Stimulated activated CD8-positive, alpha-beta memory T cell treated with anti-CD3 and anti-CD28 coated beads, Interleukin-4, amount 100 ng/mL, for 1 hour (primary cell): ENCODE results near the gene VRK2.
"Not testable (repeated sequence)": the region's sequence is repeated elsewhere in the genome, so short reads cannot be mapped to it uniquely, and the experiment has no call there.

Experiments
- DNase-seq, 2 donors: peaks; one replicate each; pipeline ENCODE4 v3.0.0-alpha.2; 2020; ENCODE audit warnings: low read depth in 2 of 2, low spot score in 1 of 2

Gene VRK2

GRCh38 chr2:58107803-58108710 is 61.5 kb downstream of the VRK2 start:
- no peak for DNase-seq

GRCh38 chr2:58109481-58109880 is 62.9 kb downstream of the VRK2 start:
- DNase-seq = no peak

GRCh38 chr2:58110765-58111164 is 64.2 kb downstream of the VRK2 start:
- no peak for DNase-seq

DNA sequence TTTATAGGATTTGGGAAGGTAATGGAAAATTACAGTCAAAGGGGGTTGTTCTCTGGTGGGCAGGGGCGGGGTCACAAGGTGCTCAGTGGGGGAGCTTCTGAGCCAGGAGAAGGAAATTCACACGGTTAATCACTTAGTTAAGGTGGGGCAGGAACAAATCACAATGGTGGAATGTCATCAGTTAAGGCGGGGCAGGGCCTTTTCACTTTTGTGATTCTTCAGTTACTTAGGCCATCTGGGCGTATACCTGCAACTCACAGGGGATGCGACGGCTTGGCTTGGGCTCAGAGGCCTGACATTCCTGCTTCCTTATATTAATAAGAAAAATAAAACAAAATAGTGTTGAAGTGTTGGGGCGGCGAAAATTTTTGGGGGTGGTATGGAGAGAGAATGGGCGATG is 67.0 kb downstream of the VRK2 start:
- not testable (repeated sequence) for DNase-seq

DNA sequence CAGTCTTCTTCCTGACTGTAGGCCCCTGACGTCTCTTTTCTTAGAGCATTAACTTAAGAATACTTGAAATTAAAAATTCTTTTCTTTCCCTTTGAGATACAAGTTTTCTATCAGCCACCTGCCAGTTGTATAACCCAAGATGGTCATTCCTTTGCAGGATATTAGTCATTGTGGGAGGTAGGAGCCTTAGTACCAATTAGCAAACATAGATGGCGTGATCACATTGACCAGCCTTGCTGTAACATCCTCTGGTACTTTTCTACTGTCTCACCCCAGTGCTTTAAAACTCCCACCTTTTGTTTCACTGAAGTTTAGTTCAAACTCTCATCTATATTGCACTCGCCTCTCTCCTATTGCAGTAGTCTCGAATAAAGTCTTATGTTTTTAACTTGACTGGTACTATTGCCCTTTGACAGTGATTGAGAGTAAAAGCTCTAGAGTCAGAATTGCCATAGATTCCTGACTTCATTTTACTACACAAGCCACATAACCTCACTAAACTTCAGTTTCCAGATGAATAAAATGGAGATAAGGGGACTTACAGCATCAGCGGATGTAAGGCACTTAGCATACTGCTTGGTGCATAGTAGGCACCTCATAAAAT is 74.1 kb downstream of the VRK2 start:
- no peak for DNase-seq

DNA sequence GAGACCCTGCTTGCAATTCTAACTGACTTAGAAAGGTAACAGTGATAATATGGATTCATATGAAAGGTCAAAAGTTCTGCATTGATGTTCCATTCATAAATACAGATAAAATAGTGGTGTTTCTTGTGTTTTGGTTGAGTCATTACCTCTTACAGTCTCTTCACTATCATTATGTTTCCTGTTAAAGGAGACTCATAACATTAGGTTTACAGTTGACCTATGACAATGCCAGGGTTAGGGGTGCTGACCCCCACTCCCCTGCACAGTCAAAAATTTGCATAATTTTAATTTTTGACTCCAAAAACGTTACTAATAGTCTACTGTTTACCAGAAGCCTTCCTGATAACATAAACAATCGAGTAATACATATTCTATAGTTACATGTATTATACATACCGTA is 75.4 kb downstream of the VRK2 start:
- DNase-seq = no peak

- no peak for DNase-seq
Observed at GRCh38 chr2:58122540-58122939, 75.9 kb downstream of the VRK2 start.

DNA sequence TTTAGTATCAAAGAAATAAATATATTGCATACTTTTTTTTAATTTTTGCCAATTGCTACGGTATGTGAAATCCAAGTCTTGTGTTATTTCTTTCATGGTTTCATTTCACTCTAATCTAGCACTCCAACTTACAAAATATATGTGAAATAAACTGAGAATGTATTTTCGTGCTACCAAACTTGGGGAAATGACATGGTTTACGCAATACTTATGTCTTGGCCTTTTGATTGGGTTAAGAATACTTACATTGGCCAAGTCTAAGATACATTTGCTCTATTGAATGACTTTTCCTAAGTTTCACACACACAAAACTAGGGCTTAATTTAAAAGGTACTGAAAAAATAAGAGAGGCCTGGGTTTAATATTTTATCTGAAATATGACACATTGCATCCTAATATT is 80.5 kb downstream of the VRK2 start:
- no peak for DNase-seq

DNA sequence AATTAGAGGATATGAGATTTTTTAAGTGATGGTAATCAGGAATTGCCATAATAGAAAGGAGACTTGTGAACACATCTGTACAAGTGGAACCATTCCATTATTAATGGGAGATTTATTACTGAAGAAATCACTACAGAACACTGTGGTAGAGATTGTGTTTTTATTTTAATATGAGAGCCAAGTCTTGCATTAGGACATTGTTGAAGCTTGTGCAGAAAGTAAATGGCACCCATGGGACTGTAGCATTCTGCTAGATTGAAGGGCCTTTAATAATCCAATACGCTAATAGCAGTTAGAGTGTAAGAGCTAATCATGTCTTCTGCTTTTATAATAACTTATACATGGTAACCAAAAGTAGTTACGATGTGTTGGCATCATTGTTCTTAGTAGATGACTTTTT is 83.6 kb downstream of the VRK2 start:
- no peak for DNase-seq

DNA sequence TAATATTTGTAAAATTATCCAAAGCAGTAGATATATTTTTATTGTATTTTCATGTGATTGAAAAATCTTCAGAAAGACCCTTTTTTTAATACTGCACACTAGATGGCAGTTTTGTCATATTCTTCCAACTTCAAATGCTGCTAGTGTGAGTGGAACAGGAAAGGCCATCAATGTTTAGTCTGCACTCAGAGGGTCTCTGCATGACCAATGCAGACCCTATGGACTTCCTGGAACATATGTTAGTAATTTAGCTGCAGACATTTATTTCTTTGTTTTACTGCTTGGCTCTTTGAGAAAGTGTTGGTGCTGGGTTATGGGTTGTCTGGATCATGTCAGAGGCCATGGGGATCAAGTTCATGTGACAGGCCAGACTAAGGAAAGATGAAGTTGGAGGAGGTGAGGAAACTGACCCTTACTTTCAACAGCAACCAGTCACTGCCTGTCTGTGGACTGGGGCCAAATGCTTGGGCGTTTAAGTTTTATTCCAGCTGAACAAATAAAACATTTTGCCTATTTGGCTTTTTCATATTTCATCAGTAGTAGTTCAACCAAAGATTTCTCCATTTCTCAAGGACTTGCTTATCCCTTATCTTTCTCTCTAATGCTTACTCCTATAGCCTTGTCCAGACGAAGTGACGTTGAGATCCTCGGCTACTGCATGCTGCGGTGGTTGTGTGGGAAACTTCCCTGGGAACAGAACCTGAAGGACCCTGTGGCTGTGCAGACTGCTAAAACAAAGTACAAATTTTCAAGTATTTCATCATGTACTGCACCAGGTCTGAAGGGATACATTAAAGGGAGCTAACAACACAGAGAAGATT is 84.8 kb downstream of the VRK2 start:
- DNase-seq = no peak

GRCh38 chr2:58133395-58133794 is 86.8 kb downstream of the VRK2 start:
- no peak for DNase-seq

GRCh38 chr2:58135861-58136260 is 89.3 kb downstream of the VRK2 start:
- no peak for DNase-seq

- no peak for DNase-seq
Observed at GRCh38 chr2:58137221-58137620, 90.6 kb downstream of the VRK2 start.

- DNase-seq = no peak
Observed at GRCh38 chr2:58137856-58138255, 91.2 kb downstream of the VRK2 start.

GRCh38 chr2:58138396-58139030 is 91.9 kb downstream of the VRK2 start:
- no peak for DNase-seq

DNA sequence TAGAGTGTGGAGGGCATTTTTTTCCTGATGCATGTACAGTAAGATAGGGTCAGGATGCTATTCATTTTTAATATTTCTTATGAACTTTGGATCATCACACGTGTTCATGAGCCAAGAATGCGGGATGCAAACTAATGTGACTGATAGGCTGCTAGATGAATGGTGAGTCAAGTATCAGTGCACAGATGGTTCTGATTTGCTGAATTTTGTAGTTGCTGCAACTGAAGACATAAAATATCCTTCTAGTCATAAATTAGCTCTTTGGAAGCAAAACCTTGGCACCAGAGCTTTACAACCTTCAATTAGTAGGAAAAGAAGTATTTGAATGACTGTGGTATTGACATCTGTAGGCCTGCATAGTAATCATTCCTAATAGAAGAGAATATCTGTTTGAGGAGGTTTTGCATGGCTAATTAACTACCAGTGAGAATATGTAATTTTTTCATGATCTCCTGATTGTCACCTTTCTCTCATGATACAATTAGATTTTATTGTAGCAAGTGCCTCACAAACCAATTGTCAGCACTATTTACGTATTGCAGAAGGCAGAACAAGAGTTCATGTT is 94.0 kb downstream of the VRK2 start:
- no peak for DNase-seq

DNA sequence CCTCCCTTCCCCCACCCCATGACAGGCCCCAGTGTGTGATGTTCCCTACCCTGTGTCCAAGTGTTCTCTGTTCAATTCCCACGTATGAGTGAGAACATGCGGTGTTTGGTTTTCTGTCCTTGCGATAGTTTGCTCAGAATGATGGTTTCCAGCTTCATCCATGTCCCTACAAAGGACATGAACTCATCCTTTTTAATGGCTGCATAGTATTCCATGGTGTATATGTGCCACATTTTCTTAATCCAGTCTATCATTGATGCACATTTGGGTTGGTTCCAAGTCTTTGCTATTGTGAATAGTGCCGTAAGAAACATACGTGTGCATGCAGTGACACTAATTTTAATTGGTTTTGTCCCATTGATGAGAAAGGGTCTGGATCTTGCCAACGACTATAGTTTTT is 99.2 kb downstream of the VRK2 start:
- not testable (repeated sequence) for DNase-seq

DNA sequence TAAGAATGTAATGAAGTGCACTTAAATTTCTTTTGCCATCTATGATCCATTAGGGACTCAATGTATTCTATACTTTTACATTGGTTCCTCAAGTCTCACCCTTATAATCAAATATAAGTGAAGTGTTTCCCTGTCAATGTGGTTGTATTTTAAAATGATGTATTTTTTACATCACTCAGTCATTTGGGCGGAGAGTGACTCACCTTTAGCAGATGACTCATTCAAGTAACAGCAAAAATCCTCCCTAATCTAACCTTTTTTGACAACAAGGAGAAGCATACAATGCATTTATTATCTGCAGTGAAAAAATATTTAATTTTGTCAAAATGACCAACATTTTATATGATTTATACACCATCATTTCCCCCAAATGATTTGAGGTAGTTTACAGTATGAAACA is 100.1 kb downstream of the VRK2 start:
- DNase-seq = no peak

DNA sequence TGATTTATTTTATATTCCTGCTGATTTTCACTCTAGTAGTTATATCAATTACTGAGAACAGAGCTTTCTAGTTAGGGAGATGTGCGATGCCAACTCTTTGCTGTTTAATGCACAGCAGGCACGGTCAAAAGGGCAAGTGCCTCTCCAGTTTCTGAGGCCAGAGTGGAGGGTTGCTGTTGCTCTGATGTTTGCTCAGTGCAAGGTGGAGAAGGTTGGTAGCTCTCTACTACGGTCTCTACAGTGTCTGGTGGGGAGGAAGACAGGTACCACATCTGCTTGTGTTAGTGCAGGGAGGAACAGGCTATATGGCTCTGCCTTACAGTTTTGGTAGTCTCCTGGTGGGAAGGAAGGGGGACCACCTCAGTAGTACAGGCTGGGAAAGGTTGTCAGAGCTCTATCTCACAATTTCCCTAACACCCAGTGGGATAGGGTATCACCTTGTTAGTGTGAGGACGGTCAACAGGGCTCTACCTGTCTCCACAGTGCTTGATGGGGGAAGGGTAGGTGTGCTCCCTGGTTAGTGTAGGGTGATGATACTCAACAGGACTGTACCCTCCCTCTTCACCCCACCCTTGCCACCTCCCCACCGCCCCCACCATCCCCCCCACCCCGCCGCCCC is 108.7 kb downstream of the VRK2 start:
- DNase-seq = no peak

DNA sequence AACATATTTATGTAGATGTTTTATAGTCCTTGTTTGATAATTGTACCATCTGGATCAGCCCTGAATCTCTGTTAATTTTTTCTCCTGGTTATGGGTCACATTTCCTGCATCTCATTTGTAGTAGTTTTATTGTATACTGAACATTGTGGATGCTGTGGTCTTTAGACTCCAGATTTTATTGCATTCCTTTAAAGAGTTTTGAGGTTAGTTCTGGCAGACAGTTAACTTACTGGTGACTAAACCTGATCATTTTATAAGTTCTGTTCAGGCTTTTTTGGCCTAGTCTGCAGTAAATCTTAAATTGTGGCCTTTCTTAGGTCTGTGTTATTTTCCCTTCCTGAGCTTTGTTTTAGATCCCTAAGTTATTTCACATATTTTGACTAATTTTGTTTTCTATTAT is 110.2 kb downstream of the VRK2 start:
- DNase-seq = no peak

GRCh38 chr2:58157754-58158153 is 111.1 kb downstream of the VRK2 start:
- no peak for DNase-seq
